Keratinocyte (primary cell): Measurements from ENCODE around the gene SLC1A5. TPM values are rescaled to one million over a fixed set of nuclear protein-coding genes. Genes with fewer than 3 reads are reported as not detected.

ENCODE experiments used
- DNase-seq: peaks from one replicate; pipeline ENCODE4 v3.0.0-alpha.2; 2011; ENCODE audit warnings: low read depth, missing footprints, low spot score
- FAIRE-seq: peaks from 2 replicates; lab custom pipeline; 2011; peaks lifted over from hg19 to GRCh38; lab: Jason Lieb, UNC
- H2AFZ ChIP-seq: 2 replicates; pipeline ENCODE4 v1.6.0; 2012; ENCODE audit warnings: low read length, control low read depth, inconsistent platforms; ENCODE audit not compliant: control insufficient read depth
- H3K27ac ChIP-seq: 2 replicates; pipeline ENCODE4 v1.5.1; 2011; ENCODE audit warnings: low read length; ENCODE audit not compliant: control insufficient read depth, insufficient read depth
- H3K27me3 ChIP-seq: 3 replicates; pipeline ENCODE4 v1.6.0; 2011; ENCODE audit warnings: low read length; ENCODE audit not compliant: control insufficient read depth, insufficient read depth; ENCODE audit errors: extremely low read depth
- H3K36me3 ChIP-seq, 2 experiments: 2 replicates in 1 of 2; 3 replicates in 1 of 2; pipeline ENCODE4 v1.5.1; 2011; ENCODE audit warnings: low read length in 2 of 2, mild to moderate bottlenecking in 1 of 2; ENCODE audit not compliant: control insufficient read depth in 2 of 2, insufficient read depth in 2 of 2; ENCODE audit errors: extremely low read depth in 1 of 2
- H3K4me1 ChIP-seq: 3 replicates; pipeline ENCODE4 v1.5.1; 2011; ENCODE audit warnings: low read length; ENCODE audit not compliant: control insufficient read depth, insufficient read depth; ENCODE audit errors: extremely low read depth
- H3K4me2 ChIP-seq: 3 replicates; pipeline ENCODE4 v1.6.0; 2011; ENCODE audit warnings: low read depth, low read length; ENCODE audit not compliant: control insufficient read depth, insufficient read depth; ENCODE audit errors: extremely low read depth
- H3K4me3 ChIP-seq, 3 experiments: fragments of 200-600 bp in 1 of 3; sonication (generic) in 1 of 3; 2 replicates in 2 of 3; 3 replicates in 1 of 3; pipeline ENCODE4 v1.5.1; 2011 to 2016; ENCODE audit warnings: low read length in 3 of 3, mild to moderate bottlenecking in 3 of 3, control low read depth in 2 of 3, inconsistent platforms in 1 of 3, low read depth in 1 of 3, mixed read lengths in 1 of 3, mixed run types in 1 of 3, moderate library complexity in 1 of 3; ENCODE audit not compliant: control insufficient read depth in 2 of 3, insufficient read depth in 2 of 3; ENCODE audit errors: extremely low read depth in 1 of 3
- H3K79me2 ChIP-seq: 2 replicates; pipeline ENCODE4 v1.6.0; 2012; ENCODE audit warnings: low read length; ENCODE audit not compliant: control insufficient read depth, insufficient read depth
- H3K9ac ChIP-seq: 3 replicates; pipeline ENCODE4 v1.6.0; 2011; ENCODE audit warnings: low read length; ENCODE audit not compliant: control insufficient read depth, insufficient read depth; ENCODE audit errors: extremely low read depth
- H3K9me1 ChIP-seq: 3 replicates; pipeline ENCODE4 v1.6.0; 2011; ENCODE audit warnings: low read length; ENCODE audit not compliant: control insufficient read depth, insufficient read depth; ENCODE audit errors: extremely low read depth
- H3K9me3 ChIP-seq: 2 replicates; pipeline ENCODE4 v1.5.1; 2012; ENCODE audit warnings: low read depth, low read length; ENCODE audit not compliant: control insufficient read depth
- H4K20me1 ChIP-seq: 3 replicates; pipeline ENCODE4 v1.6.0; 2011; ENCODE audit warnings: low read length; ENCODE audit not compliant: control insufficient read depth, insufficient read depth; ENCODE audit errors: extremely low read depth
- EZH2 ChIP-seq: IDR thresholded peaks from one replicate; pipeline ENCODE4 v1.6.1; 2012; ENCODE audit warnings: inconsistent platforms, mild to moderate bottlenecking, low read length, moderate library complexity
- dilution Hi-C: fragments of 300-500 bp; cut with MboI; formaldehyde crosslinking; loops from one replicate; pipeline ENCODE4 v1.7.0; 2020; ENCODE audit warnings: low sequenced_read_pairs; ENCODE audit not compliant: extremely low pct_ligation_motif_present
- polyA plus RNA-seq, 5 experiments: library from polyadenylated mRNA; depleted of rRNA in 3 of 5; stranded (reverse) in 3 of 5; stranded (forward) in 1 of 5; unstranded in 1 of 5; fragments of >200 nt; gene quantifications; 1 replicate in 1 of 5; 2 replicates in 3 of 5; 3 replicates in 1 of 5; pipeline versions ENCODE4 v1.2.1 to v1.2.3, GENCODE V29; 2011 to 2012; ENCODE audit warnings: missing spikeins in 2 of 5, low read depth in 1 of 5, low replicate concordance in 1 of 5
- TF ChIP-seq, protein P1 (sequence below), 3 experiments: IDR thresholded peaks in 1 of 3; conservative IDR thresholded peaks in 1 of 3; optimal IDR thresholded peaks in 1 of 3; 2 replicates in 2 of 3; 3 replicates in 1 of 3; pipeline versions ENCODE3 to v1.5.1; 2011; ENCODE audit warnings: low read length in 3 of 3, mild to moderate bottlenecking in 3 of 3, moderate library complexity in 2 of 3, control low read depth in 1 of 3, inconsistent platforms in 1 of 3; ENCODE audit not compliant: insufficient read depth in 2 of 3; ENCODE audit errors: extremely low read depth in 1 of 3

Gene SLC1A5
- polyA plus RNA-seq, 1 donor (not counting 4 experiments of a cell fraction or from before 2014, with no cell fraction given): 90.4 TPM

DNA sequence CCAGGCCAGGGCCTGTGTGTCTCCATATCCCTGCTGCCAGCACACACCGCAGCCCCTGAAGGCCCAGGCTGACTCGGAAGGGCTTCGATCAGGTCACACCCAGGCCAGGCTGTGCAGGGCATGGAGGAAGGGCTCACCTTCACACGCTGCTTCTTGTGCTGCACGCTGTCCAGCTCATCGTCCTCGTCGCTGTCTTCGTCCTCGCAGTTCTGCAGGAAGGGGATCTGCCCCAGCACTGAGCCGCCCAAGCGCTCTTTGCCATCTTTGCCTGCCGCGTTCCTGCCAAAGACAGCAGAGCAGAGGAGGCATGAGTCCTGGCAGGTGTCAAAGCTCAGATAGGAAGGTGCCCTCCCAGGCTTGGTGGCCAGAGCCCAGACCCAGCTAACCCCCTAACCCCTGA, 57.8 kb downstream of the SLC1A5 start:
- Histone ChIP-seq H3K36me3 (peaks cover 58 to 61% of the 10 kb centered on the region in 2 experiments), H4K20me1 (peaks cover 39% of the 10 kb centered on the region), H3K27ac (no peak overlapping the region), H3K9me1 (no peaks in the 10 kb centered on the region), H3K27me3 (no peaks in the 10 kb centered on the region), H3K9ac (no peak overlapping the region), H2AFZ (no peak overlapping the region), H3K4me1 (peaks cover 5% of the 10 kb centered on the region), H3K9me3 (no peaks in the 10 kb centered on the region), H3K4me3 (no peak overlapping the region), H3K4me2 (no peak overlapping the region), H3K79me2 (peaks cover 50% of the 10 kb centered on the region)
- FAIRE-seq: no peak
- dilution Hi-C loops: no loop called here
- TF ChIP-seq, protein P1, sequence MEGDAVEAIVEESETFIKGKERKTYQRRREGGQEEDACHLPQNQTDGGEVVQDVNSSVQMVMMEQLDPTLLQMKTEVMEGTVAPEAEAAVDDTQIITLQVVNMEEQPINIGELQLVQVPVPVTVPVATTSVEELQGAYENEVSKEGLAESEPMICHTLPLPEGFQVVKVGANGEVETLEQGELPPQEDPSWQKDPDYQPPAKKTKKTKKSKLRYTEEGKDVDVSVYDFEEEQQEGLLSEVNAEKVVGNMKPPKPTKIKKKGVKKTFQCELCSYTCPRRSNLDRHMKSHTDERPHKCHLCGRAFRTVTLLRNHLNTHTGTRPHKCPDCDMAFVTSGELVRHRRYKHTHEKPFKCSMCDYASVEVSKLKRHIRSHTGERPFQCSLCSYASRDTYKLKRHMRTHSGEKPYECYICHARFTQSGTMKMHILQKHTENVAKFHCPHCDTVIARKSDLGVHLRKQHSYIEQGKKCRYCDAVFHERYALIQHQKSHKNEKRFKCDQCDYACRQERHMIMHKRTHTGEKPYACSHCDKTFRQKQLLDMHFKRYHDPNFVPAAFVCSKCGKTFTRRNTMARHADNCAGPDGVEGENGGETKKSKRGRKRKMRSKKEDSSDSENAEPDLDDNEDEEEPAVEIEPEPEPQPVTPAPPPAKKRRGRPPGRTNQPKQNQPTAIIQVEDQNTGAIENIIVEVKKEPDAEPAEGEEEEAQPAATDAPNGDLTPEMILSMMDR (optimal IDR thresholded peaks at IDR 0.05 in 1 of 3, IDR thresholded peaks at IDR 0.05 in 1 of 3, conservative IDR thresholded peaks at IDR 0.05 in 1 of 3; ENCODE audit: extremely low read depth in 1 of 3, insufficient read depth in 2 of 3, low read length in 3 of 3): no peak
- TF ChIP-seq EZH2: no peak
- no peak for DNase-seq

DNA sequence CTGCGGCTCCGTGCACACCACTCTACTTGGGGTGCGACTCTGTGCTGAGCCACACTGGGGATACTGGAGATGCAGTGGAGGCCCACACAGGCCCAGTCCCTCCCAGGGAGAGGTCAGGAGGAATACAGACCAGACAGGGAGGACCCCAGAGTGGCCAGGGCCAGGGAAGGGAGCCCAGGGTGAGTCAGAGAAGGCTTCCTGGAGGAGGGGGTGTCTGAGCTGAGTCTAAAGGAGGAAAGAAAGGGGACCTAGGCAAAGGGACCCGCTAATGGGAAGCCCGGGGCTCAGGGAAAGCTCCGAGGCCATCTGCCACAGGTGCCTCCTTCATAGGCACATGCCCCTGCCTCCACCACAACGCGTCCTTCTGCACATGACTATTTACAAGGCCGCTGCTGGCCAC, 58.2 kb downstream of the SLC1A5 start:
- Histone ChIP-seq H4K20me1 (peaks cover 39% of the 10 kb centered on the region), H2AFZ (no peak overlapping the region), H3K9ac (no peak overlapping the region), H3K4me2 (no peak overlapping the region), H3K4me3 (no peak overlapping the region), H3K27ac (no peak overlapping the region), H3K9me3 (no peaks in the 10 kb centered on the region), H3K36me3 (peaks cover 62% of the 10 kb centered on the region in 2 experiments), H3K4me1 (peaks cover 5% of the 10 kb centered on the region), H3K27me3 (no peaks in the 10 kb centered on the region), H3K9me1 (no peaks in the 10 kb centered on the region), H3K79me2 (peaks cover 50% of the 10 kb centered on the region)
- FAIRE-seq: no peak
- TF ChIP-seq, protein P1 (optimal IDR thresholded peaks at IDR 0.05 in 1 of 3, IDR thresholded peaks at IDR 0.05 in 1 of 3, conservative IDR thresholded peaks at IDR 0.05 in 1 of 3; ENCODE audit: extremely low read depth in 1 of 3, insufficient read depth in 2 of 3, low read length in 3 of 3): no peak
- TF ChIP-seq EZH2: no peak
- no peak for DNase-seq
- dilution Hi-C loops: no loop called here
